ENCODE data around the gene RYR1. TPM values are rescaled to one million over a fixed set of nuclear protein-coding genes. Genes with fewer than 3 reads are reported as not detected.

Gene RYR1
- total RNA-seq, 4 donors from 2014 or later: 0.82 to 1.6 (median 1.5) TPM

DNA sequence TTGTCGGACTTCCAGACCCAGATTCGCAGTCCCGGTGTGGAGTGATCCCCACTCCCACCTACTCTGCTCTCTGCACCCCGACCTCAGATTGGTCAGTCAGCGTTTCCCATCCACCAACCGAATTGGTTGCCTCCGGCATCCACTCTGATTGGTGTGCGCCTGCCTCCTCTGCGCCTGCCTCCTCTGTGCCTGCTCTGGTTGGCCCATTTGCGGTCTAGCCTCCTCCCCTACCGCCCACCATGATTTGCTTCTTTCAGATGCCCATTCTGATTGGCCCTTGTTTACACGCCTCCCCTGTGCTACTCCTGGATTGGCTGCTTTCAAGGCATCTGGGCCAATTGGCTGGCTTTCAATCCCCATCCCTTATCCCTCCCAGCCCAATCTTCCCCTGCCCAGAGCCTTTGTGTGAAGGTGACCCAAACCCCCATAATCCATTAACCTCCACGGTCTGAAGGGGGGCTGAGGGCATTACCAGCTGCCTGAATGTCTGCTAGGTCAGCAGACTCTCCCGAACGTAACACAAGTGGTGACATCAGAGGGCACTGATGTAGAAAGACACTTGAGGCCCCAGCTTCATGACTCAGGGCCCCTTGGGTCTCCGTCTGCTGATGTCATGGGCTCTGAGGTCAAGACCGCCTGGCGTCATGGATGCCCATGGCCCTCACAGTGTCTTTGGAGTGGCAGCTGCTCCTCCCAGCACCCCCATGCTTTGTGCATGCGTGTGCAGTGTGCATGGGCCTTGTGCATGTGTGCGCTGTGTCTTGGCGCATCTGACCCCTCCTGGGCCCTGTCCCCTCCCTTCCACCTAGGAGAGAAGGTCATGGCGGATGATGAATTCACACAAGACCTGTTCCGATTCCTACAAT, 103.8 kb downstream of the RYR1 start:
- 77 to 84% methylated on average over 5 to 17 of the region's 23 CpGs for WGBS, 2 donors (ENCODE audit: low coverage in 1 of 2)
- H3K27me3 ChIP-seq: no peaks in the 10 kb centered on the region

DNA sequence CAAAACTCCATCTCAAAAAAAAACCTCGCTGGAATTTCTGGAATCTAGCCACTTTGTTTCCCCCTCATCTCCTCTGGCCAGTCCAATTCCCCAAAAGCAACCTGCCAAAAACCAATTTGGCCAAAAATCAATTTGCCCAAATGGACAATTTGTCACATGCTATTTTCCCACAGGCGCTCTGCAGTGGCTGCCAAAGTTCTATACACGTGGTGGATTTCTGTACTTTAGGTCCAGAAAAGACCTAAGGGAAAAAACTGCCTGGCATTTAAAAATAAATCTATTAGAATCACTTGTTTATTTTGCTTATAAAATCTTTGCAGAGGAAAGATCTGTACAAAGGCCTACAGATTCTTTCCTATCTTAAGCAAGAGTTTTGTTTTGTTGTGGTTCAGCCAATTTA, 104.9 kb downstream of the RYR1 start:
- 15 to 18% methylated on average over 3 of the region's 3 CpGs for WGBS, 2 donors (ENCODE audit: low coverage in 1 of 2)
- TF ChIP-seq, protein P1, sequence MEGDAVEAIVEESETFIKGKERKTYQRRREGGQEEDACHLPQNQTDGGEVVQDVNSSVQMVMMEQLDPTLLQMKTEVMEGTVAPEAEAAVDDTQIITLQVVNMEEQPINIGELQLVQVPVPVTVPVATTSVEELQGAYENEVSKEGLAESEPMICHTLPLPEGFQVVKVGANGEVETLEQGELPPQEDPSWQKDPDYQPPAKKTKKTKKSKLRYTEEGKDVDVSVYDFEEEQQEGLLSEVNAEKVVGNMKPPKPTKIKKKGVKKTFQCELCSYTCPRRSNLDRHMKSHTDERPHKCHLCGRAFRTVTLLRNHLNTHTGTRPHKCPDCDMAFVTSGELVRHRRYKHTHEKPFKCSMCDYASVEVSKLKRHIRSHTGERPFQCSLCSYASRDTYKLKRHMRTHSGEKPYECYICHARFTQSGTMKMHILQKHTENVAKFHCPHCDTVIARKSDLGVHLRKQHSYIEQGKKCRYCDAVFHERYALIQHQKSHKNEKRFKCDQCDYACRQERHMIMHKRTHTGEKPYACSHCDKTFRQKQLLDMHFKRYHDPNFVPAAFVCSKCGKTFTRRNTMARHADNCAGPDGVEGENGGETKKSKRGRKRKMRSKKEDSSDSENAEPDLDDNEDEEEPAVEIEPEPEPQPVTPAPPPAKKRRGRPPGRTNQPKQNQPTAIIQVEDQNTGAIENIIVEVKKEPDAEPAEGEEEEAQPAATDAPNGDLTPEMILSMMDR (IDR thresholded peaks at IDR 0.05): no peak
- no peak for TF ChIP-seq EP300 (IDR thresholded peaks at IDR 0.05)
- TF ChIP-seq POLR2AphosphoS5 (IDR thresholded peaks at IDR 0.05): no peak
- no peak for TF ChIP-seq POLR2A (IDR thresholded peaks at IDR 0.05)
- Histone ChIP-seq H3K36me3 (peaks cover 0 to 12% of the 10 kb centered on the region in 2 donors), H3K4me3 (no peak overlapping the region), H3K27ac (peak overlapping the region in 1 of 4 donors; percentile 2), H3K4me1 (peaks cover 0 to 16% (median 0%) of the 10 kb centered on the region in 3 donors), H3K27me3 (no peaks in the 10 kb centered on the region), H3K9me3 (peaks cover 0 to 21% (median 0%) of the 10 kb centered on the region in 3 donors)
- ATAC-seq: no peak

More for the DNA sequence above, 103.8 kb downstream of the RYR1 start:
- peaks cover 0 to 16% (median 0%) of the 10 kb centered on the region in 3 donors for H3K4me1 ChIP-seq
- H3K4me3 ChIP-seq: no peak overlapping the region
- H3K27ac ChIP-seq: no peak overlapping the region
- H3K9me3 ChIP-seq: peaks cover 0 to 21% (median 0%) of the 10 kb centered on the region in 3 donors
- peaks cover 0 to 12% of the 10 kb centered on the region in 2 donors for H3K36me3 ChIP-seq
- no peak for ATAC-seq
- TF ChIP-seq POLR2AphosphoS5 (IDR thresholded peaks at IDR 0.05) (no peak), POLR2A (IDR thresholded peaks at IDR 0.05) (no peak), EP300 (IDR thresholded peaks at IDR 0.05) (no peak)
- TF ChIP-seq, protein P1 (IDR thresholded peaks at IDR 0.05): no peak

DNA sequence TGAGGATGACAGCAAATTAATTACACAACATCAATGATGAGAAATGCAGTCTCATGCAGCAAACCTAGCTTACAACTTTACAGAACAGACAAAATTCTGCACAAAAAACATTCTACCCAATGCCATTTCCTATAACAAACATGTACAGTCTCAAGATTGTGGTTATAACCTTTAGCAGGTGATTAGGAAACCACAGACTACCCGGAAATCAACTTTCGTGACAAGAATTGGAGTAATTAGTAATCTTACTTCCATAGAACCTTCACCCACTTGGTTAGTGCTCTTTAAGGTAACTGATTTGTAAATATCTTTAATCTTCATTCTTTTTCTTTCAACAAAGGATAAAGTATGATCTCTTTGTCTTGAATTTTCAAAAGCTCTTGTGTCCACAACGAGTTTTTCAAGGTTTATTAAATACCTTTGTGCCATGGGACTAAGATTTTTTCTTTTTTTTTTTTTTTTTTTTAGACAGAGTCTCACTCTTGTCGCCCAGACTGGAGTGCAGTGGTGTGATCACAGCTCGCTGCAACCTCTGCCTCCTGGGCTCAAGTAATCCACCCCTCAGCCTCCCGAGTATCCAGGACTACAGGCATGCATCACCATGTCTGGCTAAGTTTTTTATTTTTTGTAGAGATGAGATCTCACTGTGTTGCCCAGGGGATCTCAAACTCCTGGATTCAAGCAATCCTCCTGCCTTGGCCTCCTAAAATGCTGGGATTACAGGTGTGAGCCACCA, 105.5 kb downstream of the RYR1 start:
- 33 to 65% methylated on average over 2 to 5 of the region's 6 CpGs for WGBS, 2 donors (ENCODE audit: low coverage in 1 of 2)
- Histone ChIP-seq H3K4me3 (no peak overlapping the region), H3K27ac (peak overlapping the region in 1 of 4 donors; percentile 2), H3K9me3 (peaks cover 0 to 21% (median 0%) of the 10 kb centered on the region in 3 donors), H3K36me3 (peaks cover 0 to 12% of the 10 kb centered on the region in 2 donors), H3K27me3 (no peaks in the 10 kb centered on the region), H3K4me1 (peaks cover 0 to 20% (median 0%) of the 10 kb centered on the region in 3 donors)
- no peak for ATAC-seq
- no peak for TF ChIP-seq POLR2AphosphoS5 (IDR thresholded peaks at IDR 0.05)
- TF ChIP-seq POLR2A (IDR thresholded peaks at IDR 0.05): no peak
- TF ChIP-seq EP300 (IDR thresholded peaks at IDR 0.05): no peak
- TF ChIP-seq, protein P1 (IDR thresholded peaks at IDR 0.05): no peak

DNA sequence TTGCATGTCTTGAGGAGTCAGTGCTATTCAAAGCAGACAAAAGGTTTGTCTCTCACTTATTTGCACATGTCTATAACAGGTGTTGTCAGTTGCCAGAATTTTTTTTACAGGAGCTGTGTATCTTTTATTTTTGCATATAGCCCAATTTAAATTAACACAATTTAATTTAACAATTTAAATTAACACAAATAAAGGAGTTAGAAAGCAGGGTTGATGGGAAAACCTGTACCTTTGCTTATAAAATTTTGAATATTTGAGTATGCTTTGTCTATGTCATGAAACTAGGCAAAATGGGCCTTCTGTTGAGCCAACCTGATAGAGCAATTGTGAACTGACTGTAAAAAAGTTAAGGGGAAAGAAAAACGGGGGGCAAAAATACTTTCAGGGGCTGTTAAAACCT, 106.3 kb downstream of the RYR1 start:
- TF ChIP-seq, protein P1 (IDR thresholded peaks at IDR 0.05): no peak
- TF ChIP-seq POLR2AphosphoS5 (IDR thresholded peaks at IDR 0.05) (no peak), POLR2A (IDR thresholded peaks at IDR 0.05) (no peak), EP300 (IDR thresholded peaks at IDR 0.05) (no peak)
- H3K36me3 ChIP-seq: peaks cover 0 to 10% of the 10 kb centered on the region in 2 donors
- WGBS, 2 donors (ENCODE audit: low coverage in 1 of 2): 43 to 69% methylated on average over 1 of the region's 1 CpG
- ATAC-seq: no peak
- no peak overlapping the region for H3K27ac ChIP-seq
- H3K4me1 ChIP-seq: peaks cover 0 to 28% (median 0%) of the 10 kb centered on the region in 3 donors
- peaks cover 0 to 16% (median 0%) of the 10 kb centered on the region in 3 donors for H3K9me3 ChIP-seq
- no peaks in the 10 kb centered on the region for H3K27me3 ChIP-seq
- no peak overlapping the region for H3K4me3 ChIP-seq

All from gastroesophageal sphincter (tissue), 4 donors.